Fibroblast of lung (primary cell): Measurements from ENCODE around the gene PHC1. TPM values are rescaled to one million over a fixed set of nuclear protein-coding genes. Genes with fewer than 3 reads are reported as not detected.

ENCODE experiments used
- DNase-seq, 2 donors: peaks; one replicate each; pipeline versions ENCODE4 v3.0.0 to v3.0.0-alpha.2; 2010; ENCODE audit warnings: low read depth in 2 of 2
- H2AFZ ChIP-seq: 2 replicates; pipeline ENCODE4 v1.5.1; 2012; ENCODE audit warnings: low read length, control low read depth, inconsistent platforms
- H3K27ac ChIP-seq: 2 replicates; pipeline ENCODE4 v1.5.1; 2011; ENCODE audit warnings: low read length, control low read depth; ENCODE audit not compliant: insufficient read depth
- H3K27me3 ChIP-seq: 2 replicates; pipeline ENCODE4 v1.5.1; 2011; ENCODE audit warnings: mild to moderate bottlenecking, low read length; ENCODE audit not compliant: control insufficient read depth, insufficient read depth
- H3K36me3 ChIP-seq: 2 replicates; pipeline ENCODE4 v1.5.1; 2011; ENCODE audit warnings: low read length; ENCODE audit not compliant: control insufficient read depth, insufficient read depth
- H3K4me1 ChIP-seq: 2 replicates; pipeline ENCODE4 v1.5.1; 2011; ENCODE audit warnings: low read length; ENCODE audit not compliant: control insufficient read depth, insufficient read depth; ENCODE audit errors: extremely low read depth
- H3K4me2 ChIP-seq: 2 replicates; pipeline ENCODE4 v1.5.1; 2011; ENCODE audit warnings: low read length, control low read depth; ENCODE audit not compliant: insufficient read depth; ENCODE audit errors: extremely low read depth
- H3K4me3 ChIP-seq, 4 experiments: fragments of 200-600 bp in 1 of 4; sonication (generic) in 1 of 4; replicated peaks in 1 of 4; 2 replicates each; pipeline ENCODE4 v1.5.1; 2011 to 2016; ENCODE audit warnings: low read length in 4 of 4, low read depth in 3 of 4, mild to moderate bottlenecking in 3 of 4, control low read depth in 2 of 4, inconsistent platforms in 1 of 4, mixed read lengths in 1 of 4; ENCODE audit not compliant: insufficient read depth in 1 of 4; ENCODE audit errors: control extremely low read depth in 1 of 4
- H3K79me2 ChIP-seq: 2 replicates; pipeline ENCODE4 v1.5.1; 2012; ENCODE audit warnings: mild to moderate bottlenecking, low read length, inconsistent platforms; ENCODE audit not compliant: control insufficient read depth, insufficient read depth
- H3K9ac ChIP-seq: 2 replicates; pipeline ENCODE4 v1.5.1; 2011; ENCODE audit warnings: mild to moderate bottlenecking, low read length, control low read depth; ENCODE audit not compliant: insufficient read depth
- H3K9me3 ChIP-seq: 2 replicates; pipeline ENCODE4 v1.5.1; 2012; ENCODE audit warnings: low read depth, low read length; ENCODE audit not compliant: control insufficient read depth, insufficient read depth
- H4K20me1 ChIP-seq: 2 replicates; pipeline ENCODE4 v1.5.1; 2011; ENCODE audit warnings: low read length; ENCODE audit not compliant: control insufficient read depth, insufficient read depth; ENCODE audit errors: extremely low read depth
- EZH2 ChIP-seq: IDR thresholded peaks from 2 replicates; pipeline ENCODE4 v1.5.1; 2012; ENCODE audit warnings: low read length, control low read depth, mild to moderate bottlenecking; ENCODE audit errors: missing control alignments
- polyA plus RNA-seq, 2 donors: library from polyadenylated mRNA; depleted of rRNA in 1 of 2; stranded (reverse) in 1 of 2; unstranded in 1 of 2; fragments of >200 nt; gene quantifications; 2 replicates each; pipeline ENCODE4 v1.2.1, GENCODE V29; 2011 to 2012; ENCODE audit warnings: missing spikeins in 1 of 2
- total RNA-seq: library from RNA; depleted of rRNA; stranded (reverse); fragments of >200 nt; gene quantifications from 2 replicates; pipeline ENCODE4 v1.2.1, GENCODE V29; 2014
- TF ChIP-seq, protein P1 (sequence below), 2 donors: IDR thresholded peaks in 1 of 2; conservative IDR thresholded peaks in 1 of 2; 1 replicate in 1 of 2; 2 replicates in 1 of 2; pipeline ENCODE4 v1.5.1; 2011 to 2012; ENCODE audit warnings: low read length in 2 of 2, control low read depth in 1 of 2, inconsistent platforms in 1 of 2, low read depth in 1 of 2, mild to moderate bottlenecking in 1 of 2

The PHC1 gene
- total and polyA plus RNA-seq, 2 donors (not counting 1 experiment from before 2014, with no cell fraction given): 15.2 to 21.4 TPM

DNA sequence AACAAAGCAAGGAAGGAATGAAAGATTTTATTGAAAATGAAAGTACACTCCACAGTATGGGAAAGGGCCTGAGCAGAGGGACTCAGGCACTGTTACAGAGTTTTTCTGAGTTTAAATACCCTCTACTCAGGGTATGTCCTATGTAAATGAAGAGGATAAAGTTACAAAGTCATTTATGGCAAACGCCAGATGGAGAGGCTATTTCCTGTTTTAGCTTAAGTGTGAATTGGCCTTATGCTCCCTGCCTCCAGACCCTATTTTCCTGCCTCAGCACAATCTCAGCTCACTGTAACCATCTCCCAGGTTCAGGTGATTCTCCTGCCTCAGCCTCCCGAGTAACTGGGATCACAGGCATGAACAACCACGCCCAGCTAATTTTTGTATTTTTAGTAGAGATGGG, 6.8 kb upstream of the PHC1 start:
- no peaks in the 10 kb centered on the region for H3K79me2 ChIP-seq
- H3K9me3 ChIP-seq: no peaks in the 10 kb centered on the region
- H3K4me3 ChIP-seq: no peak overlapping the region
- no peak overlapping the region for H2AFZ ChIP-seq
- H3K4me1 ChIP-seq: no peaks in the 10 kb centered on the region
- H3K27ac ChIP-seq: no peak overlapping the region
- no peak for DNase-seq
- H3K9ac ChIP-seq: no peak overlapping the region
- no peaks in the 10 kb centered on the region for H4K20me1 ChIP-seq
- no peaks in the 10 kb centered on the region for H3K36me3 ChIP-seq
- no peak overlapping the region for H3K4me2 ChIP-seq
- TF ChIP-seq, protein P1, sequence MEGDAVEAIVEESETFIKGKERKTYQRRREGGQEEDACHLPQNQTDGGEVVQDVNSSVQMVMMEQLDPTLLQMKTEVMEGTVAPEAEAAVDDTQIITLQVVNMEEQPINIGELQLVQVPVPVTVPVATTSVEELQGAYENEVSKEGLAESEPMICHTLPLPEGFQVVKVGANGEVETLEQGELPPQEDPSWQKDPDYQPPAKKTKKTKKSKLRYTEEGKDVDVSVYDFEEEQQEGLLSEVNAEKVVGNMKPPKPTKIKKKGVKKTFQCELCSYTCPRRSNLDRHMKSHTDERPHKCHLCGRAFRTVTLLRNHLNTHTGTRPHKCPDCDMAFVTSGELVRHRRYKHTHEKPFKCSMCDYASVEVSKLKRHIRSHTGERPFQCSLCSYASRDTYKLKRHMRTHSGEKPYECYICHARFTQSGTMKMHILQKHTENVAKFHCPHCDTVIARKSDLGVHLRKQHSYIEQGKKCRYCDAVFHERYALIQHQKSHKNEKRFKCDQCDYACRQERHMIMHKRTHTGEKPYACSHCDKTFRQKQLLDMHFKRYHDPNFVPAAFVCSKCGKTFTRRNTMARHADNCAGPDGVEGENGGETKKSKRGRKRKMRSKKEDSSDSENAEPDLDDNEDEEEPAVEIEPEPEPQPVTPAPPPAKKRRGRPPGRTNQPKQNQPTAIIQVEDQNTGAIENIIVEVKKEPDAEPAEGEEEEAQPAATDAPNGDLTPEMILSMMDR (conservative IDR thresholded peaks at IDR 0.05 in 1 of 2, IDR thresholded peaks at IDR 0.05 in 1 of 2; ENCODE audit: low read depth in 1 of 2, low read length in 2 of 2): no peak
- TF ChIP-seq EZH2: no peak
- no peaks in the 10 kb centered on the region for H3K27me3 ChIP-seq

DNA sequence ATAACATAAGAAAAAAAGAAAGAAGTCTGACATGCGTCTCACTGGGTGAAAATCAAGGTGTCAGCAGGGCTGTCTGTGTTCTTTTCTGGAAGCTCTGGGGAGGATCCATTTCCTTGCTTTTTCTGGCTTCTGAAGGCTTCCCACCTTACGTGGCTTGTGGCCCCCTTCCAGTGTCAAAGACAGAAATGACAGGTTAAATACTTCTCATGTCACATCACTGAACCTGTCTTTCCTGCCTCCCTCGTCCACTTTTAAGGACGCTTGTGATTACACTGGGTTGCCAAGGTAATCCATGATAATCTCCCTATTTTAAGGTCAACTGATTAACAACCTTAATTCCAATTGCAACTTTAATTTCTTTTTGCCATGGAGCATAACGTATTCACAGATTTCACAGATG, 4.6 kb upstream of the PHC1 start:
- no peaks in the 10 kb centered on the region for H3K36me3 ChIP-seq
- H3K9ac ChIP-seq: no peak overlapping the region
- no peaks in the 10 kb centered on the region for H3K27me3 ChIP-seq
- no peak overlapping the region for H3K4me2 ChIP-seq
- no peak overlapping the region for H3K4me3 ChIP-seq
- DNase-seq: no peak
- TF ChIP-seq EZH2: no peak
- TF ChIP-seq, protein P1 (conservative IDR thresholded peaks at IDR 0.05 in 1 of 2, IDR thresholded peaks at IDR 0.05 in 1 of 2; ENCODE audit: low read depth in 1 of 2, low read length in 2 of 2): no peak
- H4K20me1 ChIP-seq: no peaks in the 10 kb centered on the region
- H3K9me3 ChIP-seq: no peaks in the 10 kb centered on the region
- no peaks in the 10 kb centered on the region for H3K79me2 ChIP-seq
- H3K27ac ChIP-seq: no peak overlapping the region
- H2AFZ ChIP-seq: no peak overlapping the region
- H3K4me1 ChIP-seq: no peaks in the 10 kb centered on the region

DNA sequence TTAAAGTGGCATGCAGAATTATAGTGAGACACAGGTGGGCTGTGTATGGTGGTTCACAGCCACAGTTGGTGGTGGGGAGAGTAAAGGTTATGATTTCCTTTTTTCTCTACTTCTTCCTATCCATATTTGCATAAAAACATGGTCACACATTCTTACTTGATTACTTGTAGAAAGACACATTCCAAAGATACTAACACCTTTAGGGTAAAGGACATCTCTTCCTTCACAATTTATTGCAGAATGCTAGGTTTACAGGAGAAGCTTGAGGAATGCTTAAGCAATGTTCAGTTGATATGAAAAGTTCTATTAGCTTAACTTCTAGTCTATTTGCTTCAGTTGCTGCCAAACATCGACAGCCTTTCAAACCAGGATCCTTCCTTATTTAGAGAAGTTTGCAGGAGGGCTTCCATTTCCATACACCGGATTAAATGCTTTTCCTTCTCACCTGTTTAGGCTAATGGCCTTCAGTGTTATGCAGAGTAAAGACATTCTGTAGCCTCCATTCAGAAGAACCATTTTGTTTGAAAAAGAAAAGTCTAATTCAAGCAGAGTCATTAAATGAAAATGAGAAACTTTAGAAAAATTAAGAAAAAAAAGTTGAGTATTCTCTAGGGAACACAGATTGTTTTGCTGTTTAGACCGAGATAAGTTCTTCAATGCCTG, 2.6 kb upstream of the PHC1 start:
- DNase-seq: no peak
- Histone ChIP-seq H4K20me1 (no peaks in the 10 kb centered on the region), H3K9me3 (no peaks in the 10 kb centered on the region), H3K9ac (no peak overlapping the region), H3K4me3 (no peak overlapping the region), H3K4me2 (peak overlapping the region; percentile 41), H3K27me3 (no peaks in the 10 kb centered on the region), H3K4me1 (peaks cover 2% of the 10 kb centered on the region), H2AFZ (no peak overlapping the region), H3K79me2 (no peaks in the 10 kb centered on the region), H3K27ac (no peak overlapping the region), H3K36me3 (no peaks in the 10 kb centered on the region)
- TF ChIP-seq EZH2: no peak
- TF ChIP-seq, protein P1 (conservative IDR thresholded peaks at IDR 0.05 in 1 of 2, IDR thresholded peaks at IDR 0.05 in 1 of 2; ENCODE audit: low read depth in 1 of 2, low read length in 2 of 2): no peak
